Right atrium auricular region (tissue), 2 donors: Measurements from ENCODE around the gene SEPTIN3. TPM values are rescaled to one million over a fixed set of nuclear protein-coding genes. Genes with fewer than 3 reads are reported as not detected.

ENCODE experiments used
- DNase-seq: peaks from one replicate; pipeline ENCODE4 v3.0.0-alpha.2; 2019; ENCODE audit warnings: low spot score
- H3K27ac ChIP-seq, 2 donors: fragments of 200-600 bp; sonication (generic); 1 replicate in 1 of 2; 2 replicates in 1 of 2; pipeline ENCODE4 v1.5.1; 2016 to 2019
- H3K27me3 ChIP-seq, 2 donors: fragments of 200-600 bp; sonication (generic); one replicate each; pipeline versions ENCODE4 v1.5.1 to v1.6.0; 2017 to 2019
- H3K36me3 ChIP-seq: fragments of 200-600 bp; sonication (generic); one replicate; pipeline ENCODE4 v1.5.1; 2016
- H3K4me1 ChIP-seq, 2 donors: fragments of 200-600 bp; sonication (generic); one replicate each; pipeline versions ENCODE4 v1.5.1 to v1.6.0; 2017 to 2019
- H3K4me3 ChIP-seq, 2 donors: fragments of 200-600 bp; sonication (generic); 1 replicate in 1 of 2; 2 replicates in 1 of 2; pipeline ENCODE4 v1.5.1; 2017 to 2019; ENCODE audit warnings: mild to moderate bottlenecking in 1 of 2, moderate library complexity in 1 of 2
- H3K9me3 ChIP-seq, 2 donors: fragments of 200-600 bp; sonication (generic); one replicate each; pipeline ENCODE4 v1.5.1; 2019
- total RNA-seq, 2 donors: library from RNA; depleted of rRNA; stranded (reverse); fragments of >200 nt; gene quantifications; one replicate each; pipeline ENCODE4 v1.1.0, GENCODE V29; 2016
- TF ChIP-seq, protein P1 (sequence below), 2 donors: fragments of 200-600 bp; sonication (generic); IDR thresholded peaks; one replicate each; pipeline ENCODE4 v1.5.1; 2019; ENCODE audit warnings: antibody characterized with exemption in 2 of 2

Gene SEPTIN3
- total RNA-seq, 2 donors from 2014 or later: 0.07 TPM; not detected in 1

DNA sequence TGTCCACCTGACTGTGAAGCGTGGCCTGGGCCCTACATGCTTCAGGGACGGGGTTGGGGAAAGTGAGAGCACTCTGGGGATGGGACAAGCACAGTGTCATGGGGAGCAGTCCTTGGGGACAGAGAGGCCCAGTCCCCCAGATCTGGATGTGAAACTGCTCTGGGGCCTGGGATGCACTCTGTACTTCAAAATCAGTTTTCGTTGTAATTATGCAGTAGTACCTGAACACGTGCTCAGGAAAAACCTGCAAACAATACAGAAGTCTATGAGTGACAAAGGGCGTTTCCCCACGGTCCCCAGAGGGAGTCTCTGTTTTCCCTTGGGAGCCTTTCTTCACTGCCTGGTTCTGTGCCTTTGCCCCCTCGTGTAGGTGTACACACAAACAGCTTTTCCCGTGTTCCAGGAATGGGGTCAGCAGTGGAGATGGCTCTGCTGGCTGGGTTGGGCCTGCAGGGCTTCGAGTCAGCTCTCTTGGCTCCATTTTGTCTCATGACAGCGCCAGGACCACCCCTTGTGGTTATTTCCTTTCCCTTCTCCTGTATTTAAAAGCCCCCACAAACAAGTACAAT lies 37.5 kb upstream of the SEPTIN3 start:
- TF ChIP-seq, protein P1, sequence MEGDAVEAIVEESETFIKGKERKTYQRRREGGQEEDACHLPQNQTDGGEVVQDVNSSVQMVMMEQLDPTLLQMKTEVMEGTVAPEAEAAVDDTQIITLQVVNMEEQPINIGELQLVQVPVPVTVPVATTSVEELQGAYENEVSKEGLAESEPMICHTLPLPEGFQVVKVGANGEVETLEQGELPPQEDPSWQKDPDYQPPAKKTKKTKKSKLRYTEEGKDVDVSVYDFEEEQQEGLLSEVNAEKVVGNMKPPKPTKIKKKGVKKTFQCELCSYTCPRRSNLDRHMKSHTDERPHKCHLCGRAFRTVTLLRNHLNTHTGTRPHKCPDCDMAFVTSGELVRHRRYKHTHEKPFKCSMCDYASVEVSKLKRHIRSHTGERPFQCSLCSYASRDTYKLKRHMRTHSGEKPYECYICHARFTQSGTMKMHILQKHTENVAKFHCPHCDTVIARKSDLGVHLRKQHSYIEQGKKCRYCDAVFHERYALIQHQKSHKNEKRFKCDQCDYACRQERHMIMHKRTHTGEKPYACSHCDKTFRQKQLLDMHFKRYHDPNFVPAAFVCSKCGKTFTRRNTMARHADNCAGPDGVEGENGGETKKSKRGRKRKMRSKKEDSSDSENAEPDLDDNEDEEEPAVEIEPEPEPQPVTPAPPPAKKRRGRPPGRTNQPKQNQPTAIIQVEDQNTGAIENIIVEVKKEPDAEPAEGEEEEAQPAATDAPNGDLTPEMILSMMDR (IDR thresholded peaks at IDR 0.05): no peak
- H3K9me3 ChIP-seq: no peaks in the 10 kb centered on the region
- H3K4me3 ChIP-seq: no peak overlapping the region
- H3K4me1 ChIP-seq: peaks cover 0 to 14% of the 10 kb centered on the region in 2 donors
- DNase-seq: no peak
- H3K27ac ChIP-seq: no peak overlapping the region
- H3K27me3 ChIP-seq: no peaks in the 10 kb centered on the region
- H3K36me3 ChIP-seq: no peaks in the 10 kb centered on the region

DNA sequence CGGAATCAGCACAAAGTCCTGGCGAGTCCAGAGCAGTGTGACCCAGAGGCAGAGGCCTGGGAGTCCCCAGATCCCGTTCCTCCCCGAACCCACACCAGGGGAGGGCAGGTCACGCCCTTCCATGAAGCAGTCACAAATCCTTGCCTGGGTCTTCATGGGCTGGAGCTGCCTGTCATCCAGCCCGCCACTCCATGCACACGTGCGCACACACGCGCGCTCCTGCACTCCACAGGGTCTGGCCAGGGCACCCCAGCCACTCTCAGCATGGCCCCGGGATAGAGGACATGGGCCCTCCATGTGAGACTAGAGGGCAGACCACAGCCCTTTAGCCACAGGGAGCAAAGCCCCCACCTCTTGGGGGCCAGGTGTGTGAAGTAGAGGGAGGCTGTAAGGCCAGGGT lies 36.9 kb upstream of the SEPTIN3 start:
- DNase-seq: no peak
- H3K4me3 ChIP-seq: no peak overlapping the region
- no peaks in the 10 kb centered on the region for H3K36me3 ChIP-seq
- H3K27me3 ChIP-seq: no peaks in the 10 kb centered on the region
- no peaks in the 10 kb centered on the region for H3K9me3 ChIP-seq
- peaks cover 0 to 14% of the 10 kb centered on the region in 2 donors for H3K4me1 ChIP-seq
- H3K27ac ChIP-seq: no peak overlapping the region
- TF ChIP-seq, protein P1 (IDR thresholded peaks at IDR 0.05): no peak

DNA sequence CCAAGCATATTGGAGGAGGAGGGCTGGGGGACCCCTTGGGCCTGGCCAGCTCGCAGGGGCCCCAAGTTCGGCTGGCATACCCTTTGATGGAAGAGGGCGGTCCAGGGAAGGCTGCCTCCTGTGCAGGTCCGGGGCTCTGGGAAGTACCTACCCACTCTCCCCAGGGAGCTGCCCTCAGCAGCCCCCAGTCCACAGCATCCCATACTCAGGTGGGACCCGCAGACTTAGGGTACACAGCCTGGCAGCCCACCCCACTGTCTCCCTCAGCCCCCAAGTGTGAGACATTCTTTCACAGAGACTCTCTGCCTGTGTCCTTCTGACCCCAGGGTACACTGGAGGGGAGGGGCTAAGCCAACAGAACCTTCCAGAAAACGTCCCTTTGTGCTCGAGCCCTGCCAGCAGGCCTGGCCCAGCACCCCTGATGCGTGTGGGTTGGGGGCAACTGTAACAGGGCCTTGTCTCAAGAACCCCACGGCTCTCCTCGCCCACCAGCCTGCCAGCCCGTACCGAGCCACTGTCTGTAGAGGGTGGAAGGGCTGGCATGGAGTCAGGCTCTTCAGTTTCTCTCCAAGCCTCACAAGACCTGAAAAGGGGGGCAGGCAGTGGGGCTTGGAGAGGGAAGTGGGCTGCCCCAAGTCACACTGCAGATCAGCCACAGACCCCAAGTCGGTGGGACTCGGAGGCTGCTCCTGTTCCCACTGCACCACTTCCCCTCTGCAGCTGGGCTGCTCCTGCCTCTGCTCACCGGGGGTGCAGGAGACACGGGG lies 35.6 kb upstream of the SEPTIN3 start:
- Histone ChIP-seq H3K4me3 (no peak overlapping the region), H3K9me3 (no peaks in the 10 kb centered on the region), H3K27me3 (no peaks in the 10 kb centered on the region), H3K27ac (no peak overlapping the region), H3K4me1 (peaks cover 0 to 15% of the 10 kb centered on the region in 2 donors), H3K36me3 (no peaks in the 10 kb centered on the region)
- TF ChIP-seq, protein P1 (IDR thresholded peaks at IDR 0.05): no peak
- DNase-seq: no peak

DNA sequence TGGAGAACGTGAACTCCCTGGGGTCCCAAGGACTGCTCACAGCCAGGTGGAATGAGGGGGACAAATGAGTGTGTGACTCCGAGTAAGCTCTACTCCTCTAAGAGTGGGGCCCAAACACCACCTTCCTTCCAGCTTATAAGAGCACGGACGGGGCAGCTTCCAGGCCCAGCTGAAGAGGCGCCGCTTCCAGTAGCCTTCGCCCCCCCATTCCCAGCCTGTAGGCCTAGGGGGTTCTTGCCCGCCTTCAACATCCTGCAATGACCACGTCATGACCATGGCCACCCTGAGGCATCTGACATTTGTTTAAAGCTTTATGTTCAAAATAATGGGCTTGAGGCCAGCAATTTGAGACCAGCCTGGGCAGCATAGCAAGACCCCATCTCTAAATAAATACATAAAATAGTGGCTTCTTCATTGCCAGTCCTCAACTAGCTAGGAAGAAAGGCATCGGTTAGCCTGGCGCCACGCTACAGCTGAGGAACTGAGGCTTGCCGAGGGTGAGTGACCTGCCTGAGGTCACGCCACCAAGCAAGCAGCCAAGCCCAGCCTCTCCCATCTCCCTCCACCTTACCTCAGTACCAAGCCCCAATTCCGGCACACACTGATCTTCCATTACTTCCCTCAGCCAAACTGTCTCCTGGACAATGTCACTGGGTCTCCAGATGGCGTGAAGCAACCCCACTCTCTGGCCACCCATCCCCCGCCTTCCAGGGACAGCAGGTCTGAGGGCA lies 34.8 kb upstream of the SEPTIN3 start:
- no peak for DNase-seq
- H3K36me3 ChIP-seq: no peaks in the 10 kb centered on the region
- no peaks in the 10 kb centered on the region for H3K9me3 ChIP-seq
- peak overlapping the region; percentile 23 to 33 for H3K27ac ChIP-seq
- no peaks in the 10 kb centered on the region for H3K27me3 ChIP-seq
- no peak overlapping the region for H3K4me3 ChIP-seq
- peaks cover 0 to 23% of the 10 kb centered on the region in 2 donors for H3K4me1 ChIP-seq
- TF ChIP-seq, protein P1 (IDR thresholded peaks at IDR 0.05): no peak

DNA sequence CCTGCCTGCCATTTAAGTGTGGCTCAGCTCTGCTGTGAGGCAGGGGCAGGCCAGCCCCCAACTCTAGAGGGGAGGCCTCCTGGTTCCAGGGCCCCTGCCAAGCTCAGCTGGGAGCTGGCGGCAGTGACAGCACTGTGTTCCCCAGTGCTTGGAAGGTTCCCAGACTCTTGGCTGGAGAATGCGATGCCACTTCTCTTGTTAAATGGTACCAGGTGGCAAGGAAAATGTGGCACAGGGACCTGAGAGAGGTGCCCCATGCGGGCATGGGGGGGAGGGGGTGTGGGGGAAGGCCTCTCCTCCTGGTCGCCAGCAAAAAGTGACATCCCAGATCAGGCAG lies 34.3 kb upstream of the SEPTIN3 start:
- H3K27ac ChIP-seq: peak overlapping the region; percentile 23 to 33
- no peaks in the 10 kb centered on the region for H3K36me3 ChIP-seq
- no peak for DNase-seq
- H3K4me3 ChIP-seq: no peak overlapping the region
- H3K4me1 ChIP-seq: peaks cover 0 to 25% of the 10 kb centered on the region in 2 donors
- no peaks in the 10 kb centered on the region for H3K27me3 ChIP-seq
- no peaks in the 10 kb centered on the region for H3K9me3 ChIP-seq
- TF ChIP-seq, protein P1 (IDR thresholded peaks at IDR 0.05): no peak
